Fibroblast of villous mesenchyme (primary cell): ENCODE results near the gene KIF1B. TPM values are rescaled to one million over a fixed set of nuclear protein-coding genes. Genes with fewer than 3 reads are reported as not detected.
A peak's percentile ranks its signal among the peaks of the same experiment; 100 is the strongest.

Experiments
- DNase-seq: peaks from one replicate; pipeline ENCODE4 v3.0.0-alpha.2; 2010; ENCODE audit warnings: low read depth
- H3K4me3 ChIP-seq: 2 replicates; pipeline ENCODE4 v1.5.1; 2011; ENCODE audit warnings: low read depth, mild to moderate bottlenecking, low read length
- total RNA-seq: library from RNA; depleted of rRNA; stranded (reverse); fragments of >200 nt; gene quantifications from 2 replicates; pipeline ENCODE4 v1.2.3, GENCODE V29; 2012
- TF ChIP-seq, protein P1 (sequence below): IDR thresholded peaks from 2 replicates; pipeline ENCODE4 v1.5.1; 2012; ENCODE audit warnings: low read depth, mild to moderate bottlenecking, low read length; ENCODE audit not compliant: insufficient read depth

Gene KIF1B
- total RNA-seq, 1 donor = 36.3 TPM

DNA sequence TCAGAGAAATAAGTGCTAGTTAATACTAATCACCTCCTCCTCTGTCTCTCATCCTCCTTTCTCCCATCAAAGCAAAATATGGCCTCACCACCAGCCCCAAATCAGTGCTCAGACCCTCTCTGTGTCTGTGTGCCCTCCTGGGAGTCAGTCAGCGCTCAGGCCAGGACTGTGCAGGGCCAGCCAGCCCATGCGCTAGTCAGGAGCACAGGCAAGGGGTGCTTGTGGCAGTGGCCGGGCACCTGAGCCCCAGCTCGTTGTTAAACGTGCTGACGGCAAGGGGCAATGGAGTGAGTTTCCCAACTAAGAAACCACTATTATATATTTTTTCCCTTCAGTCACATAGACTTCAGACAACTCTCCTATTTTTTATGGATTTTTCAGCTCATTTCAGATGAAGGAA, 169.3 kb downstream of the KIF1B start:
- DNase-seq = no peak
- H3K4me3 ChIP-seq = no peak overlapping the region
- TF ChIP-seq, protein P1, sequence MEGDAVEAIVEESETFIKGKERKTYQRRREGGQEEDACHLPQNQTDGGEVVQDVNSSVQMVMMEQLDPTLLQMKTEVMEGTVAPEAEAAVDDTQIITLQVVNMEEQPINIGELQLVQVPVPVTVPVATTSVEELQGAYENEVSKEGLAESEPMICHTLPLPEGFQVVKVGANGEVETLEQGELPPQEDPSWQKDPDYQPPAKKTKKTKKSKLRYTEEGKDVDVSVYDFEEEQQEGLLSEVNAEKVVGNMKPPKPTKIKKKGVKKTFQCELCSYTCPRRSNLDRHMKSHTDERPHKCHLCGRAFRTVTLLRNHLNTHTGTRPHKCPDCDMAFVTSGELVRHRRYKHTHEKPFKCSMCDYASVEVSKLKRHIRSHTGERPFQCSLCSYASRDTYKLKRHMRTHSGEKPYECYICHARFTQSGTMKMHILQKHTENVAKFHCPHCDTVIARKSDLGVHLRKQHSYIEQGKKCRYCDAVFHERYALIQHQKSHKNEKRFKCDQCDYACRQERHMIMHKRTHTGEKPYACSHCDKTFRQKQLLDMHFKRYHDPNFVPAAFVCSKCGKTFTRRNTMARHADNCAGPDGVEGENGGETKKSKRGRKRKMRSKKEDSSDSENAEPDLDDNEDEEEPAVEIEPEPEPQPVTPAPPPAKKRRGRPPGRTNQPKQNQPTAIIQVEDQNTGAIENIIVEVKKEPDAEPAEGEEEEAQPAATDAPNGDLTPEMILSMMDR = no peak

DNA sequence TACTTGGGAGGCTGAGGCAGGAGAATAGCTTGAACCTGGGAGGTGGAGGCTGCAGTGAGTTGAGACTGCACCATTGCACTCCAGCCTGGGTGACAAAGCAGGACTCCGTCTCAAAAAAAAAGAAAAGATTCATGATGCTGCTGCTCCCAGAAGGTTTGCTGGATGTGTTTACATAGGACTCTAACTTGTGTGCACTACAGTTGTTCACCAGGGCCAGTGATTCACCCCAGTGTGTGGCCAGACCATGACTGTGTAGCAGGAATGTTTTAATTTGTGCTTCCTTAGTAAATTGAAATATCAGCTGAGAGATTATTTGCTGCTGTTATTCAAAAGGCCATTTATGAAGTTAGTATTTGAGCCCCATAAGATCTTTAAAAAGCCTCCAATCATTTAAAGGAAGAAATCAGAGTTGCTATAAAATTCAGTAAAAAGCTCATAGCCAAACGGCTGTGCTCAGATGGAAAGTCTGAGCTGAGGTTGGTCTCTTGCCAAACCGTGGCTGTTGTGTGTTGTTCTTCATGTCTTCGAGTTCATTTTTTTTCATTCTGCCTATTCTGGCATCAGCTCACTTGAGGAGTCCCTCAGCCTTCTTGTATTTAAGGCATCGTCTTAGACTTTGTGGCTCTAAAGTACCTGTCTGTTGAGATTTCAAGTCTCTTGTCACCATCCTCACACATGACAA, 170.4 kb downstream of the KIF1B start:
- DNase-seq = peak; percentile 71
- TF ChIP-seq, protein P1 = no peak
- H3K4me3 ChIP-seq = no peak overlapping the region

DNA sequence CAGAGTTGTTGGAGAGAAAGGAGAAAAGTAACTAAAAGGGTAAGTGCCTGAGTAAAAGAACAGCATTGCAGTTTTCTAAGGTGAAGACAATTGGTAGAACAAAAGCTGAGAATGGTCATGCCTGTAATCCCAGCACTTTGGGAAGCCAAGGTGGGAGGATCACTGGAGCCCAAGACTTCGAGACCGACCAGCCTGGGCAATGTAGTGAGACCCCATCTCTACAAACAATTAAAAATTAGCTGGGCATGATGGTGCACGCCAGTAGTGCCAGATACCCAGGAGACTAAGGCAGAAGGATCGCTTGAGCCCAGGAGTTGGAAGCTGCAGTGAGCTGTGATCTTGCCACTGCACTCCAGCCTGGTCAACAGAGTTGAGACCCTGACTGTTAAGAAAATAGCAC, 173.3 kb downstream of the KIF1B start:
- no peak for DNase-seq
- TF ChIP-seq, protein P1 = no peak
- H3K4me3 ChIP-seq = no peak overlapping the region

DNA sequence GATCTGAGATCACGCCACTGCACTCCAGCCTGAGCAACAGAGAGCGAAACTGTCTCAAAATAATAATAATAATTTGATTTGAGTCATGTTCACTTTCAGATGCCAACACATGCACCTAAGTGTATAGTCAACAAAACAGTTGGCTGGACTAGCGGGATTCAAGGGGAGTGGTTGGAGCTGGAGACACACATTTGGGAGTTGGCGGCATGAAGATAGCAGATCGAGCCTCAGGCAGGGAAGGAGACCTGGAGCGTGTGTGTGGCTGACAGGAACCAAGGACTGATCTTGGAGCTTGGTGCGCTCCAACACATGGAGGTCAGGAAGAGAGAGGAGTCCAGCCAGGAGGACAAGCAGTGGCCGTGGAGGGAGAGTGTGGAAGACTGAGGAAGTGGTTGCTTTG, 173.8 kb downstream of the KIF1B start:
- TF ChIP-seq, protein P1 = no peak

DNA sequence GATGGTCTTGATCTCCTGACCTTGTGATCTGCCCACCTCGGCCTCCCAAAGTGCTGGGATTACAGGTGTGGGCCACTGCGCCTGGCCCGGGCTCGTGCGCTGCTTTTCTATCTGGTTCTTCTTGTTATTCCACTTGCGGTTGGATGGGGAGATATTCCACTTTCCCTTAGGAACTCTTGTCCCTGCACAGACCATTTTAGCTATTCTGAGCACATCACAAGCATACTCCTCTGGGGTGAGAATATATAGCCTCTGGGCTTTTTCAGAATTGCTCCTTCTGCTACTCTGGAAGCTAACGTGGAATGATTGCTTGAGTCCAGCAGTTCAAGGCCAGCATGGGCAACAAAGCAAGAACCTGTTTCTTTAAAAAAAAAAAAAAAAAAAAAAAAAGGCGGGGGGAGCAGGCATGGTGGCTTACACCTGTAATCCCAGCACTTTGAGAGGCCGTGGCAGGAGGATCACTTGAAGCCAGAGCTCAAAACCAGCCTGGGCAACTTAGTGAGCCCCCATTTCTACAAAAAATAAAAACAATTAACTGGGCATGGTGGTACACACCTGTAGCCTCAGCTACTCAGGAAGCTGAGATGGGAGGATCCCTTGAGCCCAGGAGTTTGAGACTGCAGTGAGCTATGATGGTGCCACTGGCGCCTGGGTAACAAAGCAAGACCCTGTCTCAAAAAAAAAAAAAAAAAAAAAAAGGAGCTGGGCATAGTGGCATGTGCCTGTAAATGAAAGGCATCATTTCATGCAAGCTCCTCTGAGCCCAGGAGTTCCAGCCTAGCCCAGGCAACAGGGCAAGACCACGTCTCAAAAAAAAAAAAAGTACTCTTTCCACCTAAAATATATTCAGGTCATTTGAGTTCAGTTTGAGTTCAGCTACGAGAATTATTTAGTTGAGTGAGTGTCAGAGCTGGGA, 176.6 kb downstream of the KIF1B start:
- H3K4me3 ChIP-seq = no peak overlapping the region

More for the DNA sequence above, 173.8 kb downstream of the KIF1B start:
- no peak overlapping the region for H3K4me3 ChIP-seq
- DNase-seq = no peak

DNA sequence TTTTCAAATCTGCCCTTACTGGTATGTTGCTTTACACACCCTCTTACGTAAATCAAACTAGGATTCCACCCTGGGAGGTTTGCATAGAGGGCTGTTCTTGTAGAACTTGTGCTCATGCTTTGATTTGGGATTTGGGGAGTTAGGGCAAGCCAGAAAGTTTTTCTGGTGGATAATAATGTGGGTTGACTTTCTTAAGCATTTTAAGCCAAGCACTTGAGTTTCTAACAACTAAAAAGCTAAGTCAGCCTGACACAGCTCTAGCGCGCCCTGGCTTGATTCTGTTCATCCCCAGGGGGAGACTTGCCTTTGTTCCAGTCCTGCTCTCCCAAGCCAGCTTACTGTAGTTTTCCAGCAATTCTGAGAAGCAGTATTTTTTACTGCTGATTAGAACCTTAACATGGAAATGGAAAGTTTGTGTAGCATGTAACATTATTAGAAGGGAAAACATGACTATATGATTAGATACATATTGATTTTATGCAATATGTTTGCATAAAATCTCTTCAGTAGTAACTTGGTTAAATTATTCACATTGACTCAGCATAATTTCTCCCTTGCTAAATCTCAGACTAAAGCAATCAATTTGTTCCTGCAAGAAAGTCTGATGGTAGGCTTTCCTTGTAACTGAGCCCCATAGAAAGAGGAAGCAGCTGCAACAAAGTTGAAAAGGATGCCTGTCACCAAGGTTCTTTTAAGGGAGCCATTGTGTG, 177.5 kb downstream of the KIF1B start:
- H3K4me3 ChIP-seq = no peak overlapping the region
- DNase-seq = peak; percentile 77
- TF ChIP-seq, protein P1 = peak; percentile 19

More for the DNA sequence above, 176.6 kb downstream of the KIF1B start:
- TF ChIP-seq, protein P1 = no peak
- DNase-seq = no peak
